ENCODE measurements around the gene LINGO3. TPM values are rescaled to one million over a fixed set of nuclear protein-coding genes. Genes with fewer than 3 reads are reported as not detected.

Gene LINGO3
- total RNA-seq, 4 donors from 2014 or later: not detected

DNA sequence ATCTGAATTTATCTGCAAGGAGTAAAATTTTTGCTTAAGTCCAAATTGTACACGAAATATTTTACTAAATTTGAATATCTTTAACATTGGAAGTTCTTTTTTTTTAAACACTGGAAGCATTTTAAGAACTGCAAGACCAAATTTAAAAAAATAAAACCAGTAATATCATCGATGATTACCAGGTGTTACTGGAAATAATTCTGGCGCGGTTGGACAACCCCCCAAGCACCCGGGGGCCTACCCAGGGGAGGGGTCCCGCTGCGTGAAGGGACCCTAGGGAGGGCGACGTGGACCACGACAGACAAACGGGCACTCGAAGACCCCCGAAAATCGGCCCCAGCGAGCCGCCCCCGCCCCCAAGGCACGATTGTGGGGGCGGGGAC is 39.1 kb downstream of the LINGO3 start:
- H3K4me3 ChIP-seq: peak overlapping the region; percentile 35 to 98
- H3K27me3 ChIP-seq: no peaks in the 10 kb centered on the region
- intact Hi-C loops (cut with DNase I; ENCODE audit: low total_unique reads): no loop called here
- peak overlapping the region; percentile 79 to 86 for H3K27ac ChIP-seq
- no peaks in the 10 kb centered on the region for H3K36me3 ChIP-seq
- TF ChIP-seq, protein P1, sequence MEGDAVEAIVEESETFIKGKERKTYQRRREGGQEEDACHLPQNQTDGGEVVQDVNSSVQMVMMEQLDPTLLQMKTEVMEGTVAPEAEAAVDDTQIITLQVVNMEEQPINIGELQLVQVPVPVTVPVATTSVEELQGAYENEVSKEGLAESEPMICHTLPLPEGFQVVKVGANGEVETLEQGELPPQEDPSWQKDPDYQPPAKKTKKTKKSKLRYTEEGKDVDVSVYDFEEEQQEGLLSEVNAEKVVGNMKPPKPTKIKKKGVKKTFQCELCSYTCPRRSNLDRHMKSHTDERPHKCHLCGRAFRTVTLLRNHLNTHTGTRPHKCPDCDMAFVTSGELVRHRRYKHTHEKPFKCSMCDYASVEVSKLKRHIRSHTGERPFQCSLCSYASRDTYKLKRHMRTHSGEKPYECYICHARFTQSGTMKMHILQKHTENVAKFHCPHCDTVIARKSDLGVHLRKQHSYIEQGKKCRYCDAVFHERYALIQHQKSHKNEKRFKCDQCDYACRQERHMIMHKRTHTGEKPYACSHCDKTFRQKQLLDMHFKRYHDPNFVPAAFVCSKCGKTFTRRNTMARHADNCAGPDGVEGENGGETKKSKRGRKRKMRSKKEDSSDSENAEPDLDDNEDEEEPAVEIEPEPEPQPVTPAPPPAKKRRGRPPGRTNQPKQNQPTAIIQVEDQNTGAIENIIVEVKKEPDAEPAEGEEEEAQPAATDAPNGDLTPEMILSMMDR (IDR thresholded peaks at IDR 0.05): no peak
- no peak for TF ChIP-seq POLR2A (IDR thresholded peaks at IDR 0.05)
- no peak for DNase-seq
- H3K9me3 ChIP-seq: no peaks in the 10 kb centered on the region
- peaks cover 3 to 12% of the 10 kb centered on the region in 2 donors for H3K4me1 ChIP-seq

DNA sequence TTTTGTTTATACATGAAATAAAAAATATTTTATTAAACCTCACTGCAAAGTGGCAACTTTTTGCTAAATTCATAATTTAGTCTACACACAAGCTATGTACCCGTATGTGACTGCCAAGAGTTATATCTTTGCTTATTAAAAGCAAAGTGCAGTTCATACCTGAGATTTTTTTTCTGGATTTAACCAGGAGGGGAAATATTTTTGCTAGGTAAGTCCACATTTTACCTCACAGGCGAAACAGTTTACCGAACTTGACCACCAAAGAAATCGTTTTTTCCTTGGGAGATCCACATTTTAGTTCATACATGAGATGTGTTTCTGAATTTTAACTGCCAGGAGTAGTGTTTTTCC is 39.5 kb downstream of the LINGO3 start:
- no peak overlapping the region for H3K4me3 ChIP-seq
- H3K27ac ChIP-seq: peak overlapping the region in 1 of 2 donors; percentile 79
- no peak for DNase-seq
- no peak for TF ChIP-seq POLR2A (IDR thresholded peaks at IDR 0.05)
- TF ChIP-seq, protein P1 (IDR thresholded peaks at IDR 0.05): no peak
- intact Hi-C loops (cut with DNase I; ENCODE audit: low total_unique reads): no loop called here
- peaks cover 3 to 12% of the 10 kb centered on the region in 2 donors for H3K4me1 ChIP-seq
- no peaks in the 10 kb centered on the region for H3K27me3 ChIP-seq
- H3K9me3 ChIP-seq: no peaks in the 10 kb centered on the region
- H3K36me3 ChIP-seq: no peaks in the 10 kb centered on the region

DNA sequence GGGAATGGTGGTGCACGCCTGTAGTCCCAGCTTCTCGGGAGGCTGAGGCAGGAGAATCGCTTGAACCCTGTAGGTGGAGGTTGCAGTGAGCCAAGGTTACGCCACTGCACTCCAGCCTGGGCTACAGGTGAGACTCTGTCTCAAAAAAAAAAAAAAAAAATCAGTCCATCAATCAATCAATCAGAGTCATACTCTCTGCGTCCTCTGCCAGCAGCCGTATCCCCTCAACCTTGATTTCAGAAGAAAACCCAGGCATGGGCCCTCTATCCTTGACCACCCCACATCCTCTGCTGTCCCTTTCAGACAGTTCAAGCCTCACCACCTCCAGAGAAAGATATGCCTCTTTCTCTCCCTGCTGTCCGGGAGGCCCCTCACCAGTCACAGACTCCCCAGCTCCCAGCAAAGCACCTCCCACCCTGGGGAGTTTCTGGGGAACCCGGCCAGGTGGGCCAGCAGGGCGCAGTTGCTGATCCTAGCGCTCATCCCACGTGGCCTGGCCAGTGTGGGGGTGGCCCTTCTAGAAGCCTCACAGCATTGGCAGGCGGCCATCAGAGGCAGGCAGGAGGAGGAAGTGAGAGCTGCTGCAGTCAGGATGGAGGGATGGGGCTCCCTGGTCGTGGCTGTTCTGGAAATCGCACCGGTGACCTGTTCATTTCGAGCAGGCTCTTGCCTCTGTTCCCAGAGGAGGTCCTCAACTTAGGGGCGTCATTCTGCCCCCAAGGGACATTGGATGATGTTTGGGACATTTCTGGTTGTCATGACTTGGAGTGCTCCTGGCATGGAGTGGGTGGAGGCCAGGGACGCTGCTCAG is 41.6 kb downstream of the LINGO3 start:
- H3K27me3 ChIP-seq: no peaks in the 10 kb centered on the region
- peak; percentile 78 for DNase-seq
- H3K27ac ChIP-seq: peak overlapping the region in 1 of 2 donors; percentile 31
- TF ChIP-seq, protein P1 (IDR thresholded peaks at IDR 0.05): no peak
- TF ChIP-seq POLR2A (IDR thresholded peaks at IDR 0.05): peak in 1 of 2 donors; percentile 11
- H3K4me1 ChIP-seq: peaks cover 0 to 8% of the 10 kb centered on the region in 2 donors
- no peaks in the 10 kb centered on the region for H3K36me3 ChIP-seq
- intact Hi-C loops (cut with DNase I; ENCODE audit: low total_unique reads): no loop called here
- no peaks in the 10 kb centered on the region for H3K9me3 ChIP-seq
- no peak overlapping the region for H3K4me3 ChIP-seq

DNA sequence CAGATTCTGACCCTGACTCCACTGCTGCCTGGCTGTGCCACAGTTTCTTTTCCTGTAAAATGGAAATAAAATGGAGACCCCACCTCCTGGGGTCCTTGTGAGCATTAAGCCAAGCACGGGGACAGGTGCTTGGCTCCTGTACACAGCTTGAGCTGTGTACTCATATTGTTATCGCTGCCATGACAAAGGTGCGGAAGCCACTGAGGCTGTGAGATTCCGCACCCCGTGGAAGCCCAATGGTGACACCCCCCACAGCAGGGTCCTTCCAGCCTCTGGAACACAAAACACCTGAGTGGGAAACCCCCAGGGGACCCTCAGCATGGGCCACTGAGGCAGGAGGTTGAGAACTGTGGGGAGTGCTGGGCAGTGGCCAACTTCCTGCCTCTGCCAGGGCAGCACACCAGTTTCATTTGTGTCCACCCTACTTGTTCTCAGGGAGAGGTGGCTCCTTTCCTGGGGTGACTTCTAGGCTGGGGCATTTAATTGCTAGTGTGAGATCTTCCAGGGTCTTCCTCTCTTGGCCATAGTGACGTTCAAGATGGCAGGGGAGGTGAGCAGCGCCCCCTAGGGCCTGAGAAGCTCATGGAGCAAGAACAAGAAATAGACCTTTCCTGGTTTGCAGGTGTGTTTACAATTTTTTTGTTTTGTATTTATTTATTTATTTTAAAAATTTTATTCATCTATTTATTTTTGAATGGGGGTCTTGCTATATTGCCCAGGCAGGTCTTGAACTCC is 46.3 kb downstream of the LINGO3 start:
- intact Hi-C loops (cut with DNase I; ENCODE audit: low total_unique reads): no loop called here
- H3K27ac ChIP-seq: no peak overlapping the region
- no peaks in the 10 kb centered on the region for H3K36me3 ChIP-seq
- peaks cover 0 to 4% of the 10 kb centered on the region in 2 donors for H3K4me1 ChIP-seq
- no peaks in the 10 kb centered on the region for H3K27me3 ChIP-seq
- no peak for DNase-seq
- H3K9me3 ChIP-seq: no peaks in the 10 kb centered on the region
- TF ChIP-seq, protein P1 (IDR thresholded peaks at IDR 0.05): peak in 1 of 4 experiments; percentile 18
- no peak for TF ChIP-seq POLR2A (IDR thresholded peaks at IDR 0.05)
- H3K4me3 ChIP-seq: no peak overlapping the region

DNA sequence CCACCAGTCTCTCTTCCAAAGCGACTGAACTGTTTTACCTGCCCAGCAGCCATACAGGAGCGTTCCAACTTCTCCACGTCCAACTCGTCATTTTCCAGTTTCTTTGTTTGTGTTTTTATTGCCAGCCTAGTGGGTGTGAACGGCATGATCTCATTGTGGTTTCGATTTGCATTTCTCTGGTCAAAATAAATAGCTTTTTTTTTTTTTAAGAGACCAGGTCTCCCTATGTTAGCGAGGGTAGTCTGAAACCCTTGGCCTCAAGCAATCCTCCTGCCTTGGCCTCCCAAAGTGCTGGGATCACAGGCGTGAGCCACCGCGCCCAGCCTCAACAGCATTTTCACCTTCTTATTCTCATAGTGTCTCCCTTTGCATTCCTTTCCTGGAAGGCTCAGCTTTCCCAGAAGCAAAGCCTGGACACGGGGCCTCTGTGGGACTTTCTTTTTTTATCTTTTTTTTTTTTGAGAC is 47.6 kb downstream of the LINGO3 start:
- H3K4me1 ChIP-seq: no peaks in the 10 kb centered on the region
- DNase-seq: no peak
- H3K36me3 ChIP-seq: no peaks in the 10 kb centered on the region
- H3K27ac ChIP-seq: no peak overlapping the region
- no peak for TF ChIP-seq POLR2A (IDR thresholded peaks at IDR 0.05)
- TF ChIP-seq, protein P1 (IDR thresholded peaks at IDR 0.05): no peak
- no peaks in the 10 kb centered on the region for H3K9me3 ChIP-seq
- no peaks in the 10 kb centered on the region for H3K27me3 ChIP-seq
- no peak overlapping the region for H3K4me3 ChIP-seq
- intact Hi-C loops (cut with DNase I; ENCODE audit: low total_unique reads): no loop called here
